AG20443 (cell line): ENCODE results near the gene CYP2S1.
"Not testable (repeated sequence)": the region's sequence is repeated elsewhere in the genome, so short reads cannot be mapped to it uniquely, and the experiment has no call there.

Source experiments
- DNase-seq: peaks from one replicate; pipeline ENCODE4 v3.0.0; 2012; ENCODE audit warnings: low spot score, mixed read lengths

CYP2S1 gene

DNA sequence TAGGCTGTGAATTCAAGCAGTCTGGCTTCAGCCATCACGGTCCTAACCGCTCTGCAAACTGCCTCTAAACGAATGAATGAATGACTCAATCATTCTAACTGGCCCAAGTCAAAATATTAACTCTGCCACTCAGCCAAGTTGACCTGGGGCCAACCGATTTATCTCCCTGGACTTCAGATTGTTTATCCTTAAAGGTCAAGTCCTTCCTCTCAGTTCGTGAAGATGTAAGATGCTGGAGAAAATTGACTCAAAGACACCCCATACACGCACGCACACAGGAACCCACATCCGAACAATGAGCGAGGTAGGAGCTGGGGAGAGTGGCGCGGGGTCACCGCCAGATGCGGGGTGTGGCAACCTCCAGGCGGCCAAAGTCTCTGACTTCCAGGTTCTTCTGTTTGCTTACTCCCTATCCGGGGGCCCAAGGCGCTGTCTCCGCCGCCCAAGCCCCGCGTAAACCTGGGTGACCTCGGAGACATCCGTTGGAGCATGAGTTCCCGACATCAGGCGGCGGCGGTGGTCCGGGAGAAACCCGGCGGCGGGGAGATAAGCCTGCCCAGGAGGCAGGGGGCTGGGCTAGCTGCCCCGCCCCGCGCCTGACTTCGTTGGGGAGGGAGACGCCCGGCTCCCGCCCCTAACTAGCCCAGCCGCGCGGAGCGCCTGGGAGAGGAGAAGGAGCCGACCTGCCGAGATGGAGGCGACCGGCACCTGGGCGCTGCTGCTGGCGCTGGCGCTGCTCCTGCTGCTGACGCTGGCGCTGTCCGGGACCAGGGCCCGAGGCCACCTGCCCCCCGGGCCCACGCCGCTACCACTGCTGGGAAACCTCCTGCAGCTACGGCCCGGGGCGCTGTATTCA lies at the start of gene CYP2S1:
Gene CYP2S1 (plus strand): TSS at position 646 of the 856 bp plus-strand sequence. CDS start 46 bp downstream, at position 692.
- peak; percentile 42 for DNase-seq

DNA sequence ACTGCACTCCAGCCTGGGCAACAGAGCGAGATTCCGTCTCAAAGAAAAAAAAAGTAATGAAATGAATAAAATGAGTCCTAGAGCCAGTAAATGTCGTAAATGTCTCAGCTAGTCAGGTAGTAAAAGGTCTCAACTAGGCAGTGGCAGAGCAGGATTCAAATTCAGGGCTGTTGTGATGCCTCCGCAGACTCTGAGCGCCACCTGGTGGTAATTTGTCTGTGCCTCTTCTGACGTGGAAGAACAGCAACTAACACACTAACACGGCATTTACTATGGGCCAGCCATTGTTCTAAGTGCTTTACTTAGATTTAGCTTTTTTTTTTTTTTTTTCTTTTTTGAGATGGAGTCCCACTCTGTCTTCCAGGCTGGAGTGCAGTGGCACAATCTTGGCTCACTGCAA lies 48.6 kb upstream of the CYP2S1 start:
- DNase-seq, result peak; percentile 77

GRCh38 chr19:41149831-41150230 lies 43.2 kb upstream of the CYP2S1 start:
- DNase-seq, result no peak

- DNase-seq, result not testable (repeated sequence)
Measured at GRCh38 chr19:41150986-41151385, 42.0 kb upstream of the CYP2S1 start.

- no peak for DNase-seq
Measured at GRCh38 chr19:41154060-41154459, 39.0 kb upstream of the CYP2S1 start.

GRCh38 chr19:41156207-41156606 lies 36.8 kb upstream of the CYP2S1 start:
- no peak for DNase-seq

- DNase-seq, result no peak
Measured at GRCh38 chr19:41159881-41160280, 33.1 kb upstream of the CYP2S1 start.

DNA sequence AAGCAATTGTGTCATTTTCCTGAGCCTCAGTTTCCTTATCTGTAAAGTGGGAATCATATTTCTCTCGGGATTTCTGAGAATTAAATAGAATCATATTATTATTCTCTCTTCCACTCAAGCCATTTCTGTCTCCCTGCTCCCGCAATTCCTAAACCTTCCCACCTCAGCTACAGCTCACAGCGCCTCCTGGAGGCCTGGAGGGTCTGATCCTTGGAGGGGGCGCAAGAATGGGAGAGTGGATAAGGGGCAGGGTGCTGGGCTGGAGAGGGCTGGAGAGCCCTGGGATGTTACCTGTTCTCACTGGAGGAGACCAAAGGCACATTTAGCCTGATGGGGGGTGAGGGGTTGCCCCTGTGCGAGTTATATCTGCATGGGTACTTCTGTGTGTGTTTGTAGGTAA lies 31.1 kb upstream of the CYP2S1 start:
- DNase-seq, result no peak

DNA sequence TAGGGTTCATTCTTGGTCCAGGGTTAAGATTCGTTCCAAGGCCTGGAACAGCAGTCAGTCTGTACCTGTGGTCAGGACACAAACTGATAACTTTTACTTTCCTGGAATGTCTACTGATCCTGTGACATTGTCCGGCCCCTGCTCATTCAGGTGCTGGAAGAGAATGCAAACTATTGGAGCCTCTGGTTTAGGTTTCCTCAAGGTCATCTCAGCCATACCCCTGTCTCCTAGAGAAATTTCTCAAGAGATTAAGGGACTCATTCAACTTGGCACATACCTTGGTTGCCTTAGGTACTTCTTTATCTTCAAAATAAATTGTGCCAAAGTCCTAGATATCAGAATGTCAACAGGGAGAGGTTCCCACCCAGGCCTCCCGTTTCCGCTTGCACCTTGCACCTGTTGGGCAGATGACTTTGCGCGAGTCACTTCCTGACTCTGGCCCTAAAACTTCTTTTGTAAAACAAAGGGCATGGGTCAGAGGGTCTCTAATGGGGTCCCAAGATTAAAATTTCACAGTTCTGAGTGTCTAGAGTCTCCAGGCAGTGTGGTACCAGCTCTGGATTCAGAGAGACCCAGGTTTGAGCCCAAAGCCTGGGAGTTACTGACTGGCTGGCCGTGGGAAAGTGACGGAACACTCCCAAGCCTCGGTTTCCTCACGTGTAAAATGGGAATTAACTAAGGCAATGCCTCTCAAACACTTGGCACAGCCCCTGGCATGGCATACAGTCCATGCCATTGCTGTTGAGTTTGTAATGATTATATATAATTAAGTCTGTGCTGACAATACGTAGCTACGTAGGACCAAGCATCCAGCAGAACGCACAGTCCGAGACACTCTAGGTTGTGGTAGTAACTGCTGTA lies 25.8 kb upstream of the CYP2S1 start:
- DNase-seq, result no peak

GRCh38 chr19:41172297-41173164 lies 20.5 kb upstream of the CYP2S1 start:
- no peak for DNase-seq

DNA sequence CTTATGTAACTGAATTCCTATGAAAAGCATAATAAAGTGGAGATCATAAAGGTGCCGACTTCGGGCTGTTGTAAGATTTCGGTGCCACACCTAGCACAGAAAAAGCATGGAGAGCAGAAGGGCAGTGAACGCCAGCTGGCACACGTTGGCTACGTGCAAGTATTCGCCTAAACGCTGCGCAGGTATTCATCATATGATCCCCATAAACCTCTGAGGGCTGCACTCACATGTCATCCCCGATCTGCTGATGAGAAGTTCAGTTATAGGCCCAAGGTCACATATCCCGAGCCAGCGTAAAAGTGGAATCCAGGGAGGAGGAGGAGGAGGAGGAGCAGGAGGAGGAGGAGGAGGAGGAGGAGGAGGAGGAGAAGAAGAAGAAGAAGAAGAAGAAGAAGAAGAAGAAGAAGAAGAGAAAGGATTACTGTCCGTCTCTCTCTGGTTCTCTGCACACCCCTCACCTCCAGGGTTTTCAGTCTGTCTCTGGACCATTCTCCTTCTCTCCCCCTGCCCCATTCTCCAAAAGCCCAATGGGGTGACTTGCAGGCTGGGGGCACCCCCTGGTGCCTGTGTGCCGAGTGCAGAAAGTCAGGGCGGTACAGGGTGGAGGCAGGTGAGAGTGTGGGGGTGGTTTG lies 18.6 kb upstream of the CYP2S1 start:
- no peak for DNase-seq

- peak; percentile 90 for DNase-seq
Measured at GRCh38 chr19:41175801-41176777, 16.9 kb upstream of the CYP2S1 start.

DNA sequence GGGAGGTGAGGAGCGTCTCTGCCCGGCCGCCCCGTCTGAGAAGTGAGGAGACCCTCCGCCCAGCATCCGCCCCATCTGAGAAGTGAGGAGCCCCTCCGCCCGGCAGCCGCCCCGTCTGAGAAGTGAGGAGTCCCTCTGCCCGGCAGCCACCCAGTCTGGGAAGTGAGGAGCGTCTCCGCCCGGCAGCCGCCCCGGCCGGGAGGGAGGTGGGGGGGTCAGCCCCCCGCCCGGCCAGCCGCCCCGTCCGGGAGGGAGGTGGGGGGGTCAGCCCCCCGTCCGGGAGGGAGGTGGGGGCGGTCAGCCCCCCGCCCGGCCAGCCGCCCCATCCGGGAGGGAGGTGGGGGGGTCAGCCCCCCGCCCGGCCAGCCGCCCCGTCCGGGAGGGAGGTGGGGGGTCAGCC lies 12.8 kb upstream of the CYP2S1 start:
- DNase-seq, result not testable (repeated sequence)

DNA sequence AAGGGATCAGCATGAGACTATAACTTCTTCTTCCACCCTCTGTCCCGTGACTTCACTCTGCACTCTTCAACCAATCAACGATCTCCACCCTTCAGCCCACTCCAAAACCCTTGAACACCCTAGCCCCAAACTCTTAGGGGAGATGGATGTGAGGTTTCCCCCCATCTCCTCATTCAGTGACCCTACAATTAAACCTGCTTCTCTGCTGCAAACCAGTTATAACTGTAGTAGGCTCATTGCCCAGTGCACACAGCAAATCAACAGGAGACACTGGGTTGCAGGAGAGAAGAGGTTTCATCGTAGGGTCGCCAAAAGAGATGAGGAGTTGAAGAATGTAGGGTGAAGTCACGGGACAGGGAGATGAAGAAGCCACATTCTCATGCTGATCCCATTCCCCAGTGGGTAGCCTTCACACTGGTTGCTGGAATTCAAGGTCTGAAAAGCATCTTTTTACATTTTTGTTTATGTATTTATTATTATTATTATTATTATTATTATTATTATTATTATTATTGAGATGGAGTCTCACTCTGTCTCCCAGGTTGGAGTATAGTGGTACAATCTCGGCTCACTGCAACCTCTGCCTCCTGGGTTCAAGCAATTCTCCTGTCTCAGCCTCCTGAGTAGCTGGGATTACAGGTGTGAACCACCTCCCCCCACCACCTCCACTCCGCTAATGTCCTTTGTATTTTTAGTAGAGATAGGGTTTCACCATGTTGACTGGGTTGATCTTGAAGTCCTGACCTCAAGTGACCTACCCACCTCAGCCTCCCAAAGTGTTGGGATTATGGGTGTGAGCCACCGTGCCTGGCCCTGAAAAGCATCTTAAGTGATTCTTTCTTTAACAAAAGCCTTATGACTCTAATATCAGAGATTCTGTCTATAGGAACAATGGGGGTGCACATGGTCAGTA lies 5.8 kb upstream of the CYP2S1 start:
- DNase-seq, result no peak

GRCh38 chr19:41187884-41188279 lies 5.1 kb upstream of the CYP2S1 start:
- DNase-seq, result no peak

DNA sequence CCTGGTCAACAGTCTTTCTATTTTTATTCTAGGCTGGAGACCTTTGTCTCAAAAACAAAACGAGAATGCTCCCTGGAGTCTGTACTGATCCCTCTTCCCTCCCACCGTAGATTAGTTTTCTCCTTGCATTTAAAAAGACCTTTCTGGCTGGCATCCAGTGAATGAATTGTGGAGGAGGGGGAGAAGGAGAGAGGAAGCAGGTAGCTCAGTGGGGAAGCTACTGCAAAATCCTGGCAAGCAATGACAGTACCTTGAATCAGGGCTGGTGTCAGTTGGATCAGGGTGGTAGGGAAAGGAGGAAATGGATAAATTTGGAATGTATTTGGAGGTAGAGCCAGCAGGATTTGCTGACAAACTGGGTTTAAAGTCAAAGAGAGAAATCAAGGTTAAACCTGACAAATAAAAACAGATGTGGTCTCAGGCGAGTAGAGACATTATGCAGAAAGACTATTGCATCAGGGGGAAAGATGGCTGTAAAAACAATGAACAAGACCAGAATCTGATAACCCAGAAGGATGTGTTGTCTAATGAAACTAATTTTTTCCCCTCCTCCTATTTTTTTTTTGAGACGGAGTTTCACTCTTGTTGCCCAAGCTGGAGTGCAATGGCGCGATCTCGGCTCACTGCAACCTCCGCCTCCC lies 3.5 kb upstream of the CYP2S1 start:
- no peak for DNase-seq

- no peak for DNase-seq
Measured at GRCh38 chr19:41193430-41194156, 574 bp downstream of the CYP2S1 start.

- DNase-seq, result no peak
Measured at GRCh38 chr19:41194157-41194552, 1.1 kb downstream of the CYP2S1 start.
